Measurements from ENCODE around the gene KCNH1. TPM values are rescaled to one million over a fixed set of nuclear protein-coding genes. Genes with fewer than 3 reads are reported as not detected.

The KCNH1 gene
- total RNA-seq, 2 experiments from 2014 or later, result not detected

GRCh38 chr1:210650403-210650802, 483.5 kb downstream of the KCNH1 start:
- peaks cover 7% of the 10 kb centered on the region for H3K4me1 Mint-ChIP-seq (ENCODE audit: low read depth)
- intact Hi-C loops (cut with micrococcal nuclease), result no loop called here
- no peaks in the 10 kb centered on the region for H3K36me3 Mint-ChIP-seq (ENCODE audit: low read depth)
- H3K27ac Mint-ChIP-seq, result no peak overlapping the region
- DNase-seq (no peak), ATAC-seq (no peak)
- no peak for TF ChIP-seq CTCF (IDR thresholded peaks at IDR 0.05)
- H3K4me3 Mint-ChIP-seq, result no peak overlapping the region
- POLR2A ChIA-PET, result no interaction called here
- H3K27me3 Mint-ChIP-seq, result no peaks in the 10 kb centered on the region
- H3K9me3 Mint-ChIP-seq, result peaks cover 3% of the 10 kb centered on the region
- CTCF ChIA-PET, result interaction anchor here (1.3 kb wide), 1 partner anchor 202 kb away, joined by 3 read pairs; no protein-coding TSS in a partner anchor

GRCh38 chr1:210648588-210649269, 485.2 kb downstream of the KCNH1 start:
- no peaks in the 10 kb centered on the region for H3K36me3 Mint-ChIP-seq (ENCODE audit: low read depth)

GRCh38 chr1:210647406-210648333, 486.3 kb downstream of the KCNH1 start:
- DNase-seq (no peak), ATAC-seq (no peak)
- intact Hi-C loops (cut with micrococcal nuclease), result no loop called here
- H3K27ac Mint-ChIP-seq, result no peak overlapping the region
- no peaks in the 10 kb centered on the region for H3K27me3 Mint-ChIP-seq
- ChIA-PET CTCF (interaction anchor here (0.6 kb wide), 1 partner anchor 248 kb away, joined by 3 read pairs; no protein-coding TSS in a partner anchor), POLR2A (no interaction called here)
- no peaks in the 10 kb centered on the region for H3K9me3 Mint-ChIP-seq
- H3K4me3 Mint-ChIP-seq, result no peak overlapping the region
- H3K4me1 Mint-ChIP-seq (ENCODE audit: low read depth), result peaks cover 7% of the 10 kb centered on the region
- TF ChIP-seq CTCF (IDR thresholded peaks at IDR 0.05), result no peak
- H3K36me3 Mint-ChIP-seq (ENCODE audit: low read depth), result no peaks in the 10 kb centered on the region

More at GRCh38 chr1:210648588-210649269, 485.2 kb downstream of the KCNH1 start:
- ChIA-PET POLR2A (no interaction called here), CTCF (no interaction called here)
- intact Hi-C loops (cut with micrococcal nuclease), result no loop called here
- no peak overlapping the region for H3K27ac Mint-ChIP-seq
- DNase-seq (no peak), ATAC-seq (no peak)
- no peak for TF ChIP-seq CTCF (IDR thresholded peaks at IDR 0.05)
- peaks cover 7% of the 10 kb centered on the region for H3K4me1 Mint-ChIP-seq (ENCODE audit: low read depth)
- no peaks in the 10 kb centered on the region for H3K27me3 Mint-ChIP-seq
- no peak overlapping the region for H3K4me3 Mint-ChIP-seq
- peaks cover under 1% of the 10 kb centered on the region for H3K9me3 Mint-ChIP-seq

GRCh38 chr1:210646258-210646616, 487.7 kb downstream of the KCNH1 start:
- no peaks in the 10 kb centered on the region for H3K36me3 Mint-ChIP-seq (ENCODE audit: low read depth)

More at GRCh38 chr1:210646258-210646616, 487.7 kb downstream of the KCNH1 start:
- no peak overlapping the region for H3K27ac Mint-ChIP-seq
- DNase-seq, result no peak
- ChIA-PET CTCF (no interaction called here), POLR2A (no interaction called here)
- ATAC-seq, result no peak
- H3K4me1 Mint-ChIP-seq (ENCODE audit: low read depth), result peaks cover 7% of the 10 kb centered on the region
- no peaks in the 10 kb centered on the region for H3K9me3 Mint-ChIP-seq
- H3K27me3 Mint-ChIP-seq, result peaks cover 1% of the 10 kb centered on the region
- intact Hi-C loops (cut with micrococcal nuclease), result no loop called here
- no peak overlapping the region for H3K4me3 Mint-ChIP-seq
- TF ChIP-seq CTCF (IDR thresholded peaks at IDR 0.05), result no peak

Measured in activated CD8-positive, alpha-beta T cell treated with anti-CD3 and anti-CD28 coated beads for 36 hours (primary cell).